Measurements from ENCODE around the gene GPR6. TPM values are rescaled to one million over a fixed set of nuclear protein-coding genes. Genes with fewer than 3 reads are reported as not detected.

Gene GPR6
- total RNA-seq, 1 donor, result not detected

DNA sequence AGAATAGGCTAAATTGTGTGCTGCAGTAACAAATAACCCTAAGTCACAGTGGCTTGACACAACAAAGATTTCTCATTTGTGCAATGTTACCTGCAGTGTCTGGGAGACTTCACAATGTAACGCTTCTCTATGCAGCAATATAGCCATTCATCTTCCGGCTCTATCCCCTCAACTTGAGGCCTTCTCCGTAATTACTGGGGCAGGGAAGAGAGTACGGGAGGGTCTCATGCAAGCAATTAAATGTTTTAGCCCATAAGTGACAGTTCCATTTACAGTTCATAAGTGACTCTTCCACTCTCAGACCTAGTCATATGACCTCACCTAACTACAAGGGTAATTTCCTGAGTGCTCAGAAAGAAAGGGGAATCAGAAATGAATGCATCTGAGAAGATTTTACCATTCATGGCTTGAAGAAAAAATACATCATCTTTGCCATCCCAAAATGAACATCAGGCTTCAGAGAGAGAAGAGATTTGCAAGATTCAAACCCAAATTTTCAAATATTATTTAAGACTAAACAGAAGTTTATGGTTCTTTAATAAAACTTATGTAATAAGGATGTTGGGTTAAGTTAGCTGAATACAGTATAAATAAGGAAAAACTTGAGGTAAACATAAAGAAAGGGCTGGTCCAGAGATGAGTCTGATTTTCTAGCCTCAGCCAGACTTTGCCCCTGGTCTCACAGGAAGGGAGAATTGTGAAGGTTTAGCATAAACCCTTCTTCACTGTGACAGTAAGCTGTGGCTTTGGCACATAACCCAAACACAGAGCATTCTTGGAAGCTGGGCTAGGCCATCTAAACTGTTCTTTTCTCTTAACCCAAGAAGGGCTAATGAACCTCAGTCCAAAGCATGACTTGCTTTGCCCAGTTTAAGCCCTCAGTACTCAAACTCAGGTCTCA, 13.3 kb downstream of the GPR6 start:
- no peak overlapping the region for H3K4me3 ChIP-seq (ENCODE audit: low read depth, low read length)
- DNase-seq (ENCODE audit: low read depth), result no peak
- TF ChIP-seq, protein P1, sequence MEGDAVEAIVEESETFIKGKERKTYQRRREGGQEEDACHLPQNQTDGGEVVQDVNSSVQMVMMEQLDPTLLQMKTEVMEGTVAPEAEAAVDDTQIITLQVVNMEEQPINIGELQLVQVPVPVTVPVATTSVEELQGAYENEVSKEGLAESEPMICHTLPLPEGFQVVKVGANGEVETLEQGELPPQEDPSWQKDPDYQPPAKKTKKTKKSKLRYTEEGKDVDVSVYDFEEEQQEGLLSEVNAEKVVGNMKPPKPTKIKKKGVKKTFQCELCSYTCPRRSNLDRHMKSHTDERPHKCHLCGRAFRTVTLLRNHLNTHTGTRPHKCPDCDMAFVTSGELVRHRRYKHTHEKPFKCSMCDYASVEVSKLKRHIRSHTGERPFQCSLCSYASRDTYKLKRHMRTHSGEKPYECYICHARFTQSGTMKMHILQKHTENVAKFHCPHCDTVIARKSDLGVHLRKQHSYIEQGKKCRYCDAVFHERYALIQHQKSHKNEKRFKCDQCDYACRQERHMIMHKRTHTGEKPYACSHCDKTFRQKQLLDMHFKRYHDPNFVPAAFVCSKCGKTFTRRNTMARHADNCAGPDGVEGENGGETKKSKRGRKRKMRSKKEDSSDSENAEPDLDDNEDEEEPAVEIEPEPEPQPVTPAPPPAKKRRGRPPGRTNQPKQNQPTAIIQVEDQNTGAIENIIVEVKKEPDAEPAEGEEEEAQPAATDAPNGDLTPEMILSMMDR (IDR thresholded peaks at IDR 0.05; ENCODE audit: insufficient read depth, low read length), result no peak

DNA sequence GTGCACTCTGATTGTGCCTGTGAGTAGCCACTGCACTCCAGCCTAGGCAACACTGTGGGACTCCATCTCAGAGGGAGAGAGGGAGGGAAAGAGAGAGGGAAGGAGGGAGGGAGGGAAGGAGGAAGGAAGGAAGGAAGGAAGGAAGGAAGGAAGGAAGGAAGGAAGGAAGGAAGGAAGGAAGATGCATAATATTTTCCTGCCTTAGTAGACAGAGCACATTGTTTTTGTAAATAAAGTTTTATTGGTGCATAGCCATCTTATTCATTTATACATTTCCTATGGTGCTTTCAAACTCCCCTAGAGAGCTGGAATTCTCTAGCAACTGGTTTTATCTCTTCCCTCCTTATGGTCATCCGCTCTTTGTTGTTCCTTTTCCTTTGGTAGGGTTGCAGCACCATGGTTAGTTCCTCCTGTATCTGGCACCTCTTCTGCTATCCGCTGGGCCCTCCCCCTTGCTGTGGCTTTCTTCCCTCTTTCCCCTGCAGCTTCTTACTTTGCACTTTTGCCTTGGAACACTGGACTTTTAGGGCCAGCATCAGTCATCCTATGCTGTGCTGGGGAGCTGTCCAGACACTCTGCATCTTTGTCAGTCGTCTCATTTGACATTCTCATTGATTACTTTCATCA, 20.2 kb downstream of the GPR6 start:
- TF ChIP-seq, protein P1 (IDR thresholded peaks at IDR 0.05; ENCODE audit: insufficient read depth, low read length), result no peak
- no peak overlapping the region for H3K4me3 ChIP-seq (ENCODE audit: low read depth, low read length)
- no peak for DNase-seq (ENCODE audit: low read depth)

DNA sequence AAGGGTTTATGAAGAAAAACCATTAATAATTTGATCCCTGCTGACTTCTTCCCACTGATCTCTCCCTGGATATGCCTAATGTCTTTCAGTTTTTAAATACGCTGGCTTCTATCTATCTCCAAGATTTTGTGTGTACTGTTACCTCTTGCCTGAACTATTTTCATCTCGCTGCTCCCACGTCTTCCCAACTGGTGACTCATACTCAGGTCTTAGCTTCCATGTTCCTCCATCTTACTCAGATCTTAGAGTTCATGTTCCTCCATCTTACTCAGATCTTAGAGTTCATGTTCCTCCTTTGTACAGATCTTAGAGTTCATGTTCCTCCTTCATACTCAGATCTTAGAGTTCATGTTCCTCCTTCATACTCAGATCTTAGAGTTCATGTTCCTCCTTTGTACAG, 21.6 kb downstream of the GPR6 start:
- TF ChIP-seq, protein P1 (IDR thresholded peaks at IDR 0.05; ENCODE audit: insufficient read depth, low read length), result no peak
- H3K4me3 ChIP-seq (ENCODE audit: low read depth, low read length), result no peak overlapping the region
- DNase-seq (ENCODE audit: low read depth), result no peak

DNA sequence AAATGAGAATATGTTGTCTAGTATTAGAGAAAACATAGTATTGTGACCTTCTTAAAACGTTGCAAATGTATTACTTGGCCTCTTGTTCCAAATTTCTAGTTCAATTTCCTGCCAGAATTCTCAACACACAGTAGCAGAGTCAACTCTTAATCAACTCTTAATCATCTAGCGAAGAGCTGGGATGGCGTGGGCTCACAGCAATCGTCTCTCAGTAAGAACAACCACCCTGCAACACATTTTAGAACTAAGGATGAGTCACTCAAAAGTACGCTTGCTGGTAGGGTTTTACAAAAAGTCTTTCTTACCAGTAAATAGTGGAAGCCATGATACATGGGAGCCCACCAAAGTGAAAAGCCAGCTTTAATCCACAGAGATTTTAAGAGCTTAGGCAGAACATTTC, 24.6 kb downstream of the GPR6 start:
- no peak for DNase-seq (ENCODE audit: low read depth)
- TF ChIP-seq, protein P1 (IDR thresholded peaks at IDR 0.05; ENCODE audit: insufficient read depth, low read length), result no peak
- H3K4me3 ChIP-seq (ENCODE audit: low read depth, low read length), result no peak overlapping the region

DNA sequence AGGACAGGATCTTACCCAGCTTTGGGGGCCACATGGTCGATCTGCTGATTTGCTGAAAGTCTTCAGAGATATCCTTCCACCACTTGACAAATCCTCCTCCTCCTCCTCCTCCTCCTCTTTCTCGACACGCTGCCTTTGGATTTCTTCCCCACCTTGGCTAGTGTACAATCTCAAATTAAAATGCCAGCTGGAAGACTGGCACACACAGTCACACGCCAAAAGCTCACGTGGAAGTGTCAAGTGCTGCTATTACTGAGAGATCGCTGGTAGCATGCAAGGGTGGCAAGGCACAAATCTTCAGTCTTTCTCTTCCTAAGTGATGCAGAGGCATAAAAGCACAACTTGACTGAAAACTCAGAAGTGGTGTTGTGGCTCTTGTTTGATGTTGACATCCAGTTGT, 35.3 kb downstream of the GPR6 start:
- no peak for DNase-seq (ENCODE audit: low read depth)
- H3K4me3 ChIP-seq (ENCODE audit: low read depth, low read length), result no peak overlapping the region
- TF ChIP-seq, protein P1 (IDR thresholded peaks at IDR 0.05; ENCODE audit: insufficient read depth, low read length), result no peak

DNA sequence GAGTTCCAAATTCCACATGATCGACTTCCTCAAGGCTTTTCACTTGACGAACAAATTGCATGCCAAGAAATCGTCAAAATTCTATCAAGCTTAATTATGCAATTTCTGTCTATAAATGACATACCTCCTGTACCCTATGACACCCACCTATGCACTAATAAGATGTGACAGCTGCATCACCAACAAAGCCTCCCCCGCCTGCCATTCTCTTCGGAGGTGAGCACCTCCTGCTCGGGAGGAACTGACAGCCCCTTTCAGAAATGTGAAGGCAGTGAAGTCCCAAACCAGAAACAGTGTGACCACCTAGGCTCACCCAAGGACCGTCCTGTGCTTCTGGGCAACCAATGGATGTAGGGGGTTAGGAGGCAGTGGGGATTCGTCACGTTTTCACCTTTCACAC, 37.1 kb downstream of the GPR6 start:
- DNase-seq (ENCODE audit: low read depth), result no peak
- H3K4me3 ChIP-seq (ENCODE audit: low read depth, low read length), result no peak overlapping the region
- TF ChIP-seq, protein P1 (IDR thresholded peaks at IDR 0.05; ENCODE audit: insufficient read depth, low read length), result no peak

All from fibroblast of the aortic adventitia (primary cell).